Activated naive CD8-positive, alpha-beta T cell treated with anti-CD3 and anti-CD28 coated beads for 36 hours (primary cell): ENCODE results near the gene FBXO9. TPM values are rescaled to one million over a fixed set of nuclear protein-coding genes. Genes with fewer than 3 reads are reported as not detected.
"Not testable (repeated sequence)": the region's sequence is repeated elsewhere in the genome, so short reads cannot be mapped to it uniquely, and the experiment has no call there.

Experiments used
- DNase-seq: peaks from one replicate; pipeline ENCODE4 v3.0.0; 2021
- H3K27ac Mint-ChIP-seq: one replicate; pipeline ENCODE4 v1.8.0; 2022; ENCODE audit warnings: mild to moderate bottlenecking, moderate library complexity, mixed read lengths
- H3K27me3 Mint-ChIP-seq: one replicate; pipeline ENCODE4 v1.8.0; 2022; ENCODE audit warnings: mild to moderate bottlenecking, mixed read lengths
- H3K36me3 Mint-ChIP-seq: one replicate; pipeline ENCODE4 v1.8.0; 2021; ENCODE audit warnings: mild to moderate bottlenecking, mixed read lengths
- H3K4me1 Mint-ChIP-seq: one replicate; pipeline ENCODE4 v1.8.0; 2021; ENCODE audit warnings: mixed read lengths
- H3K4me3 Mint-ChIP-seq: one replicate; pipeline ENCODE4 v1.8.0; 2022; ENCODE audit warnings: mild to moderate bottlenecking, moderate library complexity, mixed read lengths
- H3K9me3 Mint-ChIP-seq: one replicate; pipeline ENCODE4 v1.8.0; 2022; ENCODE audit warnings: mixed read lengths
- total RNA-seq, 2 experiments: library from RNA; stranded (reverse); gene quantifications; one replicate each; pipeline ENCODE4 v1.2.3, GENCODE V29; 2021

Gene FBXO9
- total RNA-seq, 2 experiments from 2014 or later = 55.4 to 56.2 TPM

GRCh38 chr6:53059648-53060589 is 5.3 kb upstream of the FBXO9 start:
- peaks cover 52% of the 10 kb centered on the region for H3K4me1 Mint-ChIP-seq
- no peak overlapping the region for H3K27ac Mint-ChIP-seq
- DNase-seq = no peak

GRCh38 chr6:53062169-53062539 is 3.0 kb upstream of the FBXO9 start:
- peak overlapping the region; percentile 83 for H3K27ac Mint-ChIP-seq
- DNase-seq = no peak
- no peaks in the 10 kb centered on the region for H3K36me3 Mint-ChIP-seq
- peaks cover 54% of the 10 kb centered on the region for H3K4me1 Mint-ChIP-seq
- no peaks in the 10 kb centered on the region for H3K27me3 Mint-ChIP-seq
- no peaks in the 10 kb centered on the region for H3K9me3 Mint-ChIP-seq
- peak overlapping the region; percentile 88 for H3K4me3 Mint-ChIP-seq

More at GRCh38 chr6:53059648-53060589, 5.3 kb upstream of the FBXO9 start:
- no peaks in the 10 kb centered on the region for H3K9me3 Mint-ChIP-seq
- no peaks in the 10 kb centered on the region for H3K27me3 Mint-ChIP-seq
- H3K36me3 Mint-ChIP-seq = no peaks in the 10 kb centered on the region
- H3K4me3 Mint-ChIP-seq = peak overlapping the region; percentile 88

GRCh38 chr6:53064255-53064654 is 949 bp upstream of the FBXO9 start:
- not testable (repeated sequence) for H3K9me3 Mint-ChIP-seq, H3K36me3 Mint-ChIP-seq, H3K27me3 Mint-ChIP-seq, H3K27ac Mint-ChIP-seq, DNase-seq
- Mint-ChIP-seq H3K4me1 (peaks cover 52% of the 10 kb centered on the region), H3K4me3 (peak overlapping the region; percentile 98)

GRCh38 chr6:53064726-53065265 is 408 bp upstream of the FBXO9 start:
- peaks cover 51% of the 10 kb centered on the region for H3K4me1 Mint-ChIP-seq
- DNase-seq = peak; percentile 92
- H3K9me3 Mint-ChIP-seq = no peaks in the 10 kb centered on the region
- peak overlapping the region; percentile 98 for H3K4me3 Mint-ChIP-seq
- peaks cover 3% of the 10 kb centered on the region for H3K36me3 Mint-ChIP-seq
- H3K27me3 Mint-ChIP-seq = no peaks in the 10 kb centered on the region
- peak overlapping the region; percentile 100 for H3K27ac Mint-ChIP-seq

- H3K4me1 Mint-ChIP-seq = peaks cover 47% of the 10 kb centered on the region
- H3K9me3 Mint-ChIP-seq = no peaks in the 10 kb centered on the region
- H3K27ac Mint-ChIP-seq = peak overlapping the region; percentile 100
Measured at GRCh38 chr6:53066077-53066417, 843 bp downstream of the FBXO9 start.

GRCh38 chr6:53066874-53067706 is 1.9 kb downstream of the FBXO9 start:
- Mint-ChIP-seq H3K9me3 (no peaks in the 10 kb centered on the region), H3K36me3 (peaks cover 5% of the 10 kb centered on the region), H3K27ac (peak overlapping the region; percentile 12), H3K4me1 (peaks cover 49% of the 10 kb centered on the region), H3K4me3 (peak overlapping the region; percentile 98), H3K27me3 (no peaks in the 10 kb centered on the region)
- no peak for DNase-seq

More at GRCh38 chr6:53066077-53066417, 843 bp downstream of the FBXO9 start:
- Mint-ChIP-seq H3K36me3 (peaks cover 3% of the 10 kb centered on the region), H3K4me3 (peak overlapping the region; percentile 98), H3K27me3 (no peaks in the 10 kb centered on the region)
- peak; percentile 51 for DNase-seq

- no peak overlapping the region for H3K27ac Mint-ChIP-seq
- no peak for DNase-seq
- H3K27me3 Mint-ChIP-seq = no peaks in the 10 kb centered on the region
- H3K4me1 Mint-ChIP-seq = peaks cover 42% of the 10 kb centered on the region
- H3K4me3 Mint-ChIP-seq = no peak overlapping the region
- no peaks in the 10 kb centered on the region for H3K9me3 Mint-ChIP-seq
- H3K36me3 Mint-ChIP-seq = peaks cover 5% of the 10 kb centered on the region
Measured at GRCh38 chr6:53067849-53068361, 2.7 kb downstream of the FBXO9 start.

- no peak overlapping the region for H3K27ac Mint-ChIP-seq
- no peaks in the 10 kb centered on the region for H3K27me3 Mint-ChIP-seq
- H3K4me3 Mint-ChIP-seq = no peak overlapping the region
Measured at GRCh38 chr6:53069427-53069826, 4.2 kb downstream of the FBXO9 start.

GRCh38 chr6:53070806-53071205 is 5.6 kb downstream of the FBXO9 start:
- H3K27me3 Mint-ChIP-seq = no peaks in the 10 kb centered on the region
- H3K4me3 Mint-ChIP-seq = peak overlapping the region; percentile 42
- H3K27ac Mint-ChIP-seq = peak overlapping the region; percentile 62
- DNase-seq = peak; percentile 11
- peaks cover 33% of the 10 kb centered on the region for H3K4me1 Mint-ChIP-seq
- H3K9me3 Mint-ChIP-seq = no peaks in the 10 kb centered on the region
- H3K36me3 Mint-ChIP-seq = peaks cover 16% of the 10 kb centered on the region

More at GRCh38 chr6:53069427-53069826, 4.2 kb downstream of the FBXO9 start:
- Mint-ChIP-seq H3K9me3 (no peaks in the 10 kb centered on the region), H3K36me3 (peaks cover 12% of the 10 kb centered on the region), H3K4me1 (peaks cover 36% of the 10 kb centered on the region)
- no peak for DNase-seq

GRCh38 chr6:53074347-53074746 is 9.1 kb downstream of the FBXO9 start:
- peaks cover 17% of the 10 kb centered on the region for H3K36me3 Mint-ChIP-seq
- DNase-seq = no peak
- no peak overlapping the region for H3K27ac Mint-ChIP-seq
- H3K9me3 Mint-ChIP-seq = no peaks in the 10 kb centered on the region
- peaks cover 14% of the 10 kb centered on the region for H3K4me1 Mint-ChIP-seq
- H3K27me3 Mint-ChIP-seq = no peaks in the 10 kb centered on the region
- no peak overlapping the region for H3K4me3 Mint-ChIP-seq

GRCh38 chr6:53080813-53081212 is 15.6 kb downstream of the FBXO9 start:
- DNase-seq = no peak
- Mint-ChIP-seq H3K27me3 (no peaks in the 10 kb centered on the region), H3K4me1 (no peaks in the 10 kb centered on the region), H3K9me3 (no peaks in the 10 kb centered on the region), H3K4me3 (no peak overlapping the region), H3K36me3 (peaks cover 13% of the 10 kb centered on the region), H3K27ac (no peak overlapping the region)

GRCh38 chr6:53086302-53086701 is 21.1 kb downstream of the FBXO9 start:
- Mint-ChIP-seq H3K4me3 (no peak overlapping the region), H3K4me1 (no peaks in the 10 kb centered on the region), H3K9me3 (no peaks in the 10 kb centered on the region), H3K27ac (no peak overlapping the region), H3K27me3 (no peaks in the 10 kb centered on the region), H3K36me3 (peaks cover 16% of the 10 kb centered on the region)
- no peak for DNase-seq

- H3K4me3 Mint-ChIP-seq = no peak overlapping the region
- H3K4me1 Mint-ChIP-seq = no peaks in the 10 kb centered on the region
- no peaks in the 10 kb centered on the region for H3K27me3 Mint-ChIP-seq
- no peak for DNase-seq
- peaks cover 10% of the 10 kb centered on the region for H3K36me3 Mint-ChIP-seq
- no peak overlapping the region for H3K27ac Mint-ChIP-seq
- H3K9me3 Mint-ChIP-seq = no peaks in the 10 kb centered on the region
Measured at GRCh38 chr6:53089948-53090347, 24.7 kb downstream of the FBXO9 start.

- H3K27me3 Mint-ChIP-seq = no peaks in the 10 kb centered on the region
- no peak overlapping the region for H3K4me3 Mint-ChIP-seq
- no peak overlapping the region for H3K27ac Mint-ChIP-seq
- peaks cover 10% of the 10 kb centered on the region for H3K36me3 Mint-ChIP-seq
- H3K4me1 Mint-ChIP-seq = no peaks in the 10 kb centered on the region
- no peaks in the 10 kb centered on the region for H3K9me3 Mint-ChIP-seq
- no peak for DNase-seq
Measured at GRCh38 chr6:53090576-53090975, 25.4 kb downstream of the FBXO9 start.

- Mint-ChIP-seq H3K27ac (no peak overlapping the region), H3K4me1 (no peaks in the 10 kb centered on the region), H3K4me3 (no peak overlapping the region), H3K36me3 (peaks cover 6% of the 10 kb centered on the region), H3K27me3 (no peaks in the 10 kb centered on the region), H3K9me3 (no peaks in the 10 kb centered on the region)
- no peak for DNase-seq
Measured at GRCh38 chr6:53095270-53095669, 30.1 kb downstream of the FBXO9 start.
